Panc1 (cell line): Measurements from ENCODE around the gene UBE2G1. TPM values are rescaled to one million over a fixed set of nuclear protein-coding genes. Genes with fewer than 3 reads are reported as not detected.

Experiments
- ATAC-seq: fragments of 200-7000 bp; cut with Tn5 transposase; 2 replicates; pipeline ENCODE4 v1.9.1; 2020; ENCODE audit warnings: mild to moderate bottlenecking, moderate library complexity
- BruUV-seq: library from RNA; stranded (reverse); fragments of 400-500 nt; replicated peaks from 2 replicates; lab custom pipeline; 2021; lab: Mats Ljungman, UMichigan
- CTCF ChIA-PET: fragments of 300-600 bp; sonication (Branson Sonifier 250); formaldehyde crosslinking; loops from one replicate; lab custom pipeline; 2022; ENCODE audit warnings: antibody characterized with exemption; lab: Charles Lee
- POLR2A ChIA-PET: fragments of 300-600 bp; sonication (Branson Sonifier 250); formaldehyde crosslinking; loops from one replicate; lab custom pipeline; 2022; ENCODE audit warnings: antibody characterized with exemption; lab: Charles Lee
- DNase-seq: peaks from one replicate; pipeline ENCODE4 v3.0.0-alpha.2; 2010; ENCODE audit warnings: low read depth, low spot score
- H3K27ac ChIP-seq: 2 replicates; pipeline ENCODE4 v1.5.1; 2011; ENCODE audit warnings: mild to moderate bottlenecking, low read length, inconsistent platforms
- H3K27me3 ChIP-seq: fragments of 200-500 bp; sonication (Bioruptor generic); 2 replicates; pipeline ENCODE4 v1.6.0; 2014; ENCODE audit warnings: low read length, inconsistent platforms; ENCODE audit not compliant: control insufficient read depth, insufficient read depth
- H3K36me3 ChIP-seq: fragments of 200-500 bp; sonication (Bioruptor generic); 2 replicates; pipeline ENCODE4 v1.5.1; 2014; ENCODE audit warnings: inconsistent platforms, mild to moderate bottlenecking, low read length, moderate library complexity; ENCODE audit not compliant: control insufficient read depth, insufficient read depth
- H3K4me1 ChIP-seq: 2 replicates; pipeline ENCODE4 v1.5.1; 2011; ENCODE audit warnings: inconsistent platforms, mild to moderate bottlenecking, low read length, moderate library complexity; ENCODE audit not compliant: control insufficient read depth, insufficient read depth
- H3K4me3 ChIP-seq, 2 experiments: 2 replicates each; pipeline ENCODE4 v1.5.1; 2011 to 2012; ENCODE audit warnings: low read depth in 2 of 2, low read length in 2 of 2, mild to moderate bottlenecking in 2 of 2, inconsistent platforms in 1 of 2, moderate library complexity in 1 of 2
- H3K9me3 ChIP-seq: fragments of 200-500 bp; sonication (Bioruptor generic); 2 replicates; pipeline ENCODE4 v1.5.1; 2014; ENCODE audit warnings: low read depth, mild to moderate bottlenecking, inconsistent platforms, low read length, moderate library complexity; ENCODE audit not compliant: control insufficient read depth, insufficient read depth
- CTCF ChIP-seq: fragments of 450-650 bp; IDR thresholded peaks from 2 replicates; pipeline ENCODE4 v1.5.1; 2017; ENCODE audit warnings: mild to moderate bottlenecking
- POLR2AphosphoS5 ChIP-seq: IDR thresholded peaks from 2 replicates; pipeline ENCODE4 v1.6.1; 2012; ENCODE audit warnings: mild to moderate bottlenecking, low read depth, low read length, moderate library complexity
- REST ChIP-seq, 2 experiments: IDR thresholded peaks; 2 replicates each; pipeline ENCODE4 v1.6.1; 2011 to 2012; ENCODE audit warnings: low read depth in 2 of 2, control low read depth in 1 of 2, low read length in 1 of 2, mild to moderate bottlenecking in 1 of 2, moderate library complexity in 1 of 2; ENCODE audit not compliant: insufficient read depth in 1 of 2
- SIN3A ChIP-seq: IDR thresholded peaks from 2 replicates; pipeline ENCODE4 v1.6.1; 2012; ENCODE audit warnings: low read depth, mild to moderate bottlenecking, low read length, moderate library complexity, borderline replicate concordance; ENCODE audit not compliant: insufficient read depth
- TCF7L2 ChIP-seq: IDR thresholded peaks from 2 replicates; pipeline ENCODE4 v1.6.1; 2011; ENCODE audit warnings: mild to moderate bottlenecking, low read depth, low read length, inconsistent platforms
- in situ Hi-C: cut with HindIII; loops from 2 replicates; pipeline ENCODE4 v1.10.0; 2016; ENCODE audit warnings: low sequenced_read_pairs, low pct_unique_long_range_greater_than_20kb
- intact Hi-C: fragments of 100-400 bp; cut with micrococcal nuclease; formaldehyde crosslinking; loops from one replicate; pipeline ENCODE4 v1.10.0; 2022; ENCODE audit not compliant: unreplicated experiment
- total RNA-seq: library from RNA; stranded (reverse); gene quantifications from one replicate; pipeline ENCODE4 v1.2.1, GENCODE V29; 2021; ENCODE audit not compliant: unreplicated experiment

Gene UBE2G1
- total RNA-seq, 1 experiment from 2014 or later: 119 TPM

GRCh38 chr17:4362141-4362540 is 4.3 kb downstream of the UBE2G1 start:
- ChIA-PET POLR2A (no interaction called here), CTCF (no interaction called here)
- BruUV-seq: no TSS peak
- no peaks in the 10 kb centered on the region for H3K9me3 ChIP-seq
- no peak for TF ChIP-seq TCF7L2
- no peak for TF ChIP-seq REST (IDR thresholded peaks at IDR 0.05; ENCODE audit: insufficient read depth in 1 of 2, low read depth in 2 of 2, low read length in 1 of 2)
- no peak; the same call in 1 of the 2 replicates for TF ChIP-seq CTCF
- TF ChIP-seq POLR2AphosphoS5: no peak
- no peak for TF ChIP-seq SIN3A
- ATAC-seq (no peak), DNase-seq (no peak)
- no peaks in the 10 kb centered on the region for H3K27me3 ChIP-seq
- no peak overlapping the region for H3K27ac ChIP-seq
- in situ Hi-C loops (no loop called here), intact Hi-C loops (no loop called here)
- H3K4me3 ChIP-seq: no peak overlapping the region
- no peaks in the 10 kb centered on the region; the same call in none of the 2 replicates for H3K36me3 ChIP-seq
- peaks cover 4% of the 10 kb centered on the region; the same call in 1 of the 2 replicates for H3K4me1 ChIP-seq

- no peak for TF ChIP-seq TCF7L2
- no peak for TF ChIP-seq SIN3A
- TF ChIP-seq CTCF: no peak
- DNase-seq (no peak), ATAC-seq (no peak)
- H3K27me3 ChIP-seq: no peaks in the 10 kb centered on the region
- ChIA-PET CTCF (interaction anchor here (0.5 to 0.8 kb wide), 2 partner anchors 10 to 53 kb away, joined by 5 to 8 read pairs; no protein-coding TSS in a partner anchor), POLR2A (no interaction called here)
- H3K4me3 ChIP-seq: no peak overlapping the region
- no peak overlapping the region for H3K27ac ChIP-seq
- peaks cover 11% of the 10 kb centered on the region for H3K4me1 ChIP-seq
- H3K9me3 ChIP-seq: no peaks in the 10 kb centered on the region
- intact Hi-C loops (no loop called here), in situ Hi-C loops (no loop called here)
- no TSS peak for BruUV-seq
- no peaks in the 10 kb centered on the region; the same call in 1 of the 2 replicates for H3K36me3 ChIP-seq
Observed at GRCh38 chr17:4358154-4358553, 8.3 kb downstream of the UBE2G1 start.
